ENCODE data around the gene DNAI1. TPM values are rescaled to one million over a fixed set of nuclear protein-coding genes. Genes with fewer than 3 reads are reported as not detected.

DNAI1 gene
- total RNA-seq, 4 donors from 2014 or later: 0.49 TPM; not detected in 3

GRCh38 chr9:34501889-34502425 lies 43.4 kb downstream of the DNAI1 start:
- H3K4me3 ChIP-seq: no peak overlapping the region
- TF ChIP-seq POLR2A (IDR thresholded peaks at IDR 0.05) (no peak), CTCF (IDR thresholded peaks at IDR 0.05 in 4 of 5, conservative IDR thresholded peaks at IDR 0.05 in 1 of 5) (peak in 1 of 5 experiments; percentile 25)
- H3K9me3 ChIP-seq: no peaks in the 10 kb centered on the region
- no peaks in the 10 kb centered on the region for H3K4me1 ChIP-seq
- H3K27ac ChIP-seq: no peak overlapping the region
- intact Hi-C loops (cut with DNase I; ENCODE audit: low total_unique reads): loop anchor here (2.0 to 5.0 kb wide), 3 partner anchors 50 to 170 kb away; no protein-coding TSS in a partner anchor
- ATAC-seq (peak in 1 of 2 donors; percentile 28), DNase-seq (no peak)
- no peaks in the 10 kb centered on the region for H3K36me3 ChIP-seq
- no peaks in the 10 kb centered on the region for H3K27me3 ChIP-seq
- in situ Hi-C loops (cut with MboI; ENCODE audit: low sequenced_read_pairs in 4 of 4): loop anchor here in 2 of 4 donors (5.0 to 25.0 kb wide), 2 partner anchors 95 to 110 kb away; partner anchors contain the start of genes DCTN3 (in 1 of the 2) and RPP25L (in 1 of the 2)

GRCh38 chr9:34502471-34502870 lies 43.9 kb downstream of the DNAI1 start:
- H3K36me3 ChIP-seq: no peaks in the 10 kb centered on the region
- intact Hi-C loops (cut with DNase I; ENCODE audit: low total_unique reads): loop anchor here (5.0 kb wide), 2 partner anchors 50 to 170 kb away; no protein-coding TSS in a partner anchor
- H3K27me3 ChIP-seq: no peaks in the 10 kb centered on the region
- DNase-seq: no peak
- H3K9me3 ChIP-seq: no peaks in the 10 kb centered on the region
- H3K4me1 ChIP-seq: no peaks in the 10 kb centered on the region
- no peak overlapping the region for H3K4me3 ChIP-seq
- TF ChIP-seq POLR2A (IDR thresholded peaks at IDR 0.05): no peak
- in situ Hi-C loops (cut with MboI; ENCODE audit: low sequenced_read_pairs in 4 of 4): loop anchor here in 2 of 4 donors (5.0 to 25.0 kb wide), 2 partner anchors 95 to 110 kb away; partner anchors contain the start of genes DCTN3 (in 1 of the 2) and RPP25L (in 1 of the 2)
- no peak for ATAC-seq
- no peak overlapping the region for H3K27ac ChIP-seq

GRCh38 chr9:34502891-34503290 lies 44.3 kb downstream of the DNAI1 start:
- TF ChIP-seq POLR2A (IDR thresholded peaks at IDR 0.05): no peak
- no peak for TF ChIP-seq CTCF (IDR thresholded peaks at IDR 0.05 in 4 of 5, conservative IDR thresholded peaks at IDR 0.05 in 1 of 5)
- Histone ChIP-seq H3K4me1 (no peaks in the 10 kb centered on the region), H3K36me3 (no peaks in the 10 kb centered on the region), H3K27me3 (no peaks in the 10 kb centered on the region), H3K4me3 (no peak overlapping the region), H3K27ac (no peak overlapping the region), H3K9me3 (no peaks in the 10 kb centered on the region)
- DNase-seq (no peak), ATAC-seq (no peak)
- intact Hi-C loops (cut with DNase I; ENCODE audit: low total_unique reads) (loop anchor here (5.0 kb wide), 2 partner anchors 51 to 171 kb away; no protein-coding TSS in a partner anchor), in situ Hi-C loops (cut with MboI; ENCODE audit: low sequenced_read_pairs in 4 of 4) (loop anchor here in 2 of 4 donors (5.0 to 25.0 kb wide), 2 partner anchors 96 to 109 kb away; partner anchors contain the start of genes DCTN3 (in 1 of the 2) and RPP25L (in 1 of the 2))

GRCh38 chr9:34503406-34503805 lies 44.8 kb downstream of the DNAI1 start:
- Histone ChIP-seq H3K4me3 (no peak overlapping the region), H3K27me3 (no peaks in the 10 kb centered on the region), H3K27ac (no peak overlapping the region), H3K9me3 (no peaks in the 10 kb centered on the region), H3K4me1 (no peaks in the 10 kb centered on the region), H3K36me3 (no peaks in the 10 kb centered on the region)
- in situ Hi-C loops (cut with MboI; ENCODE audit: low sequenced_read_pairs in 4 of 4): loop anchor here in 2 of 4 donors (5.0 to 25.0 kb wide), 2 partner anchors 96 to 109 kb away; partner anchors contain the start of genes DCTN3 (in 1 of the 2) and RPP25L (in 1 of the 2)
- DNase-seq (no peak), ATAC-seq (no peak)
- intact Hi-C loops (cut with DNase I; ENCODE audit: low total_unique reads): loop anchor here (5.0 kb wide), 2 partner anchors 51 to 171 kb away; no protein-coding TSS in a partner anchor
- TF ChIP-seq CTCF (IDR thresholded peaks at IDR 0.05 in 4 of 5, conservative IDR thresholded peaks at IDR 0.05 in 1 of 5) (no peak), POLR2A (IDR thresholded peaks at IDR 0.05) (no peak)

DNA sequence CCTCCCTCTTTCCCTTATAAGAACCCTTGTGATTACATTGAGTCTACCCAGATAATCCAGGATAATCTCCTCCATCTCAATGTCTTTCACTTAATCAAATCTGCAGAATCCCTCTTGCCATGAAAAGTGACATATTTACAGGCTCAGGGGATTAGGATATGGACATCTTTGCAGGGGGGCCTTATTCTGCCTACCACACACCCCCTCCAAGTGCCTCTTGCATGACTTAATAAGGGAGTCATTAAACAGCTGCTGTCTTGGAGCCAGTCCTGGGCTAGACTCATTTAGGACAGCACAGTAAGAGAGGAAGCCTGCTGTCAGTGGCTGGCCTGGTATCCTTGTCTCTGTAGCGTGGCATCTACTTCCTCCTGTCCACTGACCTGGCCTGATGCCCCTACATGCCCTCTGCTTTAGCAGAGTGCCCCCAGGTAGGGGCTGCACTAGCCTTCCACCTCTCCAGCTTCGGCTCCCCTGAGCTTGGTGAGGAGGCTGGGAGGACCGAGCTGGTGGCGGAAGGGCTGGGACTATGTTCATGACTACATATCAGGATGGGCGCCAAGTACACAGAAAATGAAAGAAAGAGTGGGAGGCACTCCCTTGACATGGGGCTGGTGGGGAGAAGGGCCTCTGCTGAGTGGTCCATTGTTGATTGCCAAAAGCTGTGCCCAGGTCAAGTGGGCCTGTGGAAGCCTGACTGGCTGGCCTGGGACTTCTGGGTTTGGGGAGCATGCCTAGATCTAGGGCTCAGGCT lies 46.9 kb downstream of the DNAI1 start:
- peaks cover 0 to 6% of the 10 kb centered on the region in 2 donors for H3K4me1 ChIP-seq
- H3K36me3 ChIP-seq: no peaks in the 10 kb centered on the region
- no peaks in the 10 kb centered on the region for H3K27me3 ChIP-seq
- H3K9me3 ChIP-seq: no peaks in the 10 kb centered on the region
- TF ChIP-seq CTCF (IDR thresholded peaks at IDR 0.05 in 4 of 5, conservative IDR thresholded peaks at IDR 0.05 in 1 of 5) (no peak), POLR2A (IDR thresholded peaks at IDR 0.05) (no peak)
- intact Hi-C loops (cut with DNase I; ENCODE audit: low total_unique reads) (no loop called here), in situ Hi-C loops (cut with MboI; ENCODE audit: low sequenced_read_pairs in 4 of 4) (loop anchor here in 1 of 4 donors (25.0 kb wide), 1 partner anchor 107 kb away; the partner anchor contains the start of genes DCTN3 and RPP25L)
- ATAC-seq (no peak), DNase-seq (no peak)
- H3K4me3 ChIP-seq: no peak overlapping the region
- no peak overlapping the region for H3K27ac ChIP-seq
